Fibroblast of the aortic adventitia (primary cell): ENCODE measurements around the gene NRXN2. TPM values are rescaled to one million over a fixed set of nuclear protein-coding genes. Genes with fewer than 3 reads are reported as not detected.

Source experiments
- DNase-seq: peaks from one replicate; pipeline ENCODE4 v3.0.0-alpha.2; 2010; ENCODE audit warnings: low read depth
- H3K4me3 ChIP-seq: 2 replicates; pipeline ENCODE4 v1.5.1; 2011; ENCODE audit warnings: low read depth, mild to moderate bottlenecking, control low read depth, low read length, moderate library complexity
- CTCF ChIP-seq: IDR thresholded peaks from 2 replicates; pipeline ENCODE4 v1.5.1; 2011; ENCODE audit warnings: mild to moderate bottlenecking, low read length, control low read depth, inconsistent platforms; ENCODE audit not compliant: insufficient read depth
- total RNA-seq: library from RNA; depleted of rRNA; stranded (reverse); fragments of >200 nt; gene quantifications from 2 replicates; pipeline ENCODE4 v1.2.3, GENCODE V29; 2012; ENCODE audit warnings: low replicate concordance

Gene NRXN2
- total RNA-seq, 1 donor = 3.3 TPM

- DNase-seq = no peak
- TF ChIP-seq CTCF = no peak
- no peak overlapping the region for H3K4me3 ChIP-seq
Measured at GRCh38 chr11:64758330-64759079, 35.5 kb upstream of the NRXN2 start.

DNA sequence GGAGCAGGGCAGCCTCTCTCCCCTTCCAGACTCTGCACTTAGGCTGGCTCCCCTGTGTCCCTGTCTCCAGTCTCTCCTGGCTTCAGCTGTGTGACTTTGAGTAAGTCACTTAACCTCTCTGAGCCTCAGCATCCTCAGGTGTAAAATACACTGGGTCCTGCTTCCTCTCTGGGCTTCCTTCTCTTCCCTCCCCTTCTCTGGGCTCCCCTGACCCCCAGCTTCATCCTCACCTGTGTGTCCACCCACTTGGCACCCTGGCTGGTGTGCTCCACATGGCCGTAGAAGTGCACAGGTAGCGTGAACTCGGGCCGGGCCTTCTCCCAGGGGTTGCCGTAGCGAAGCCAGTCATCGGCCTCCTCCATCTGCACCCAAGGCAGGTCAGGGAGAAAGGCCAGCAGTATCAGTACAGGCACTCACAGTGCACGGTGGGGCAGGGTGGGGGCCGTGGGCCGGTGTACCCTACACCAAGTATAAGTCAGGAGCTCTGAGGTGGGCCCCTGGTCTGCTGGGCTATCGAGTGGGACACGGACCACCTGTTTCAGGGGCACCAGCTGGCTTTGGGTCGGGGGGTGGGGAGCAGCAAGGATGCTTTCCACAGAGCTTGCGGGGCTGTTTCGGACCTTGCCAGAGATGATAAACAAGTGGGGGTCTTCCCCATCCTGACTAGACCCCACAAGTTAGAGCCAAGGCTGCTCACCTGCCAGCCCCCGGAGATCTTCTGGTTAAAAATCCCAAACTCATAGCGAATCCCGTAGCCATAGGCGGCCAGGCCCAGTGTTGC is 34.7 kb upstream of the NRXN2 start:
- no peak for DNase-seq

DNA sequence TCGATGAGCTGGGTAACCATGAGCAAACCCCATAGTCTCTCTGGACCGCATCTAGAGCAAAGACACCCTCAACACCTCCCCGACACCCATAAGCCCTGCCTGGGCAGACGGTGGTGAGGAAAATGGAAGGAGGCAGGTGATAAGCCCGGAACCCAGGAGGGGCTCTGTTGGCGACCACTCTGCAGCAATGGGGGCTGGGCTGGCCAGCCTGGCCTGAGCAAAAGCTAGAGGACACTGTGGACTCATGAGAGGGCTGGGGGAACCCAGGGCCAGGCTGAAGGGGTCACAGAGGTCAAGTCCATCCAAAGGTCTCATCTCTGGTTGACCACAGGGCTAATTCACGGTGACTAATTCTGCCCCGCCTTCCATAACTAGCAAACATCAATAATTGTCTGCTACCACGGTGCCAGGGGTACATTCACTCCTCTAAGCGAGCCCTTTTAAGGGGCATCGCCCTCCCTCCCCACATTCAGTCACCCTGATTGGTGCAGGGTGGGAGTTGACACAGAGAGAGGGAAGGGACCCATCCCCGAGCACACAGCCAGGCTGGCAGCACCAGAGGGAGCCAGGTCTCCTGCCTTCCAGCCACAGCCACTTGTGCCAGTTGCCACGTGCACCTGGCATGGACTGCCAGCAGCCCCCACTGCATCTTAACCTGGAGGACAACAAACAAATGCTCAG is 32.8 kb upstream of the NRXN2 start:
- DNase-seq = no peak

More for the DNA sequence above, 34.7 kb upstream of the NRXN2 start:
- no peak for TF ChIP-seq CTCF
- H3K4me3 ChIP-seq = no peak overlapping the region

DNA sequence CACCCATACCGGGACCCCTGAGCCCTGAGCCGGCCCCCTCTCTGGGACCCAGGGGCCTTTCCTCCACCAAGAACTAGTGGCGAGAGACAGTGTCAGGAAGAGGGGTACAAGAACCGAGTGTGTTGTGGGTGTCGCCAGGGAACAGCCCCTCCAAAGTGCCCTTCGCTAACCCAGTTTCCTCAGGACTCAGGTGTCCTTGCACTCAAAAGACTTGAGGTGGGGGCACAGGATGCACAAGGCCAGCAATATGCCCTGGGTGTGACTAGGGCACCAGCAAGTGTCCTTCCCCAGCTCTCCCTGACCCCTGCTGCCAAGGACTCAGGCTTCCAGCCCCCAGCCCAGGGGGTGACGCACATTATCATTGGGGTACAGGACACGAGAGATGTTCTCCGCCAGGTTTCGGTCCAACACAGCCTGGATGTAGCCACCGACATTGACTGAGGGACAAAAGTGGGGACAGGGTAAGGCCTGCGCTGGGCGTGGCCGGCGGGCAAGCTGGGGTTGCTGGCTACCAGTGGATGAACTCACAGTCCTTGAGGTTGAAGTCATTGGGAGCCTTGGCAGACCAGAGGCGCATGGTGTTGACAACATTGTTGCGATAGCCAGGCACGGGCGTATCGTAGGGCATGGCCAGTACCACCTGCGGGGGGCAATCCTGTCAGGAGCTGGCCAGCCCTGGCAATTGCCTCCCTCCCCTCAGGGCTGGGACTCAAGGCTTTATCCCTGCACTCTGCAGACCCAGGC is 32.1 kb upstream of the NRXN2 start:
- DNase-seq = no peak
- TF ChIP-seq CTCF = no peak
- no peak overlapping the region for H3K4me3 ChIP-seq

More for the DNA sequence above, 32.8 kb upstream of the NRXN2 start:
- no peak overlapping the region for H3K4me3 ChIP-seq
- no peak for TF ChIP-seq CTCF

GRCh38 chr11:64754124-64754918 is 31.3 kb upstream of the NRXN2 start:
- no peak overlapping the region for H3K4me3 ChIP-seq
- DNase-seq = no peak
- no peak for TF ChIP-seq CTCF
